SH-SY5Y (cell line): ENCODE data around the gene DTHD1.

Experiments
- GATA2 ChIP-seq: IDR thresholded peaks from 2 replicates; pipeline ENCODE4 v1.6.1; 2011; ENCODE audit warnings: mild to moderate bottlenecking, low read depth, low read length
- GATA3 ChIP-seq: IDR thresholded peaks from 2 replicates; pipeline ENCODE4 v1.6.1; 2011; ENCODE audit warnings: low read depth, mild to moderate bottlenecking, low read length, moderate library complexity

- TF ChIP-seq GATA2 (no peak), GATA3 (no peak)
Observed at GRCh38 chr4:36332023-36332781, 50.8 kb downstream of the DTHD1 start.
